K562 (cell line): ENCODE data around the gene FAM204A. TPM values are rescaled to one million over a fixed set of nuclear protein-coding genes. Genes with fewer than 3 reads are reported as not detected.

Source experiments
- ARID4B ChIP-seq: sonication (generic); formaldehyde crosslinking; IDR thresholded peaks from 2 replicates; pipeline ENCODE4 v1.8.0; 2022; ENCODE audit warnings: mild to moderate bottlenecking, missing genetic modification reagents
- CC2D1A ChIP-seq: fragments of 450-650 bp; IDR thresholded peaks from 2 replicates; pipeline ENCODE4 v1.6.1; 2017; ENCODE audit warnings: mild to moderate bottlenecking
- EWSR1 ChIP-seq: fragments of 450-650 bp; IDR thresholded peaks from 2 replicates; pipeline ENCODE4 v1.6.1; 2018; ENCODE audit warnings: borderline replicate concordance, mild to moderate bottlenecking, low read depth, moderate library complexity; ENCODE audit not compliant: partially characterized antibody
- HCFC1 ChIP-seq: IDR thresholded peaks from 2 replicates; pipeline ENCODE4 v1.6.1; 2012; ENCODE audit warnings: low read depth, low read length, improper control_type of control experiment
- HNRNPUL1 ChIP-seq: fragments of 200-400 bp; formaldehyde crosslinking; IDR thresholded peaks from 2 replicates; pipeline ENCODE4 v1.6.1; 2017; ENCODE audit warnings: low read length
- SRSF9 ChIP-seq: fragments of 200-400 bp; formaldehyde crosslinking; IDR thresholded peaks from 2 replicates; pipeline ENCODE4 v1.6.1; 2017; ENCODE audit warnings: low read depth, low read length, borderline replicate concordance
- U2AF2 ChIP-seq: fragments of 200-400 bp; formaldehyde crosslinking; optimal IDR thresholded peaks from 2 replicates; pipeline ENCODE3; 2017; ENCODE audit warnings: low read depth, mild to moderate bottlenecking, low read length
- ZC3H8 ChIP-seq: fragments of 450-650 bp; IDR thresholded peaks from 2 replicates; pipeline ENCODE4 v1.6.1; 2017
- ZNF277 ChIP-seq: fragments of 250-450 bp; sonication (Bioruptor Pico); IDR thresholded peaks from 2 replicates; pipeline ENCODE4 v1.8.0; 2022; ENCODE audit warnings: inconsistent platforms, mild to moderate bottlenecking, moderate library complexity, borderline replicate concordance
- polyA plus RNA-seq, 8 experiments: library from polyadenylated mRNA; depleted of rRNA in 4 of 8; stranded (reverse) in 5 of 8; unstranded in 3 of 8; fragments of >200 nt; fragmentation: Nextera tagmentation in 2 of 8; fragmentation: Illumina TruSeq in 1 of 8; extraction: Ambion mirVana in 2 of 8; extraction: Trizol in 1 of 8; gene quantifications; 2 replicates each; pipeline versions ENCODE4 v1.2.1 to v1.2.3, GENCODE V29; 2011 to 2014; ENCODE audit warnings: inconsistent platforms in 1 of 8, missing spikeins in 1 of 8
- total RNA-seq, 7 experiments: library from RNA; depleted of rRNA in 6 of 7; stranded (reverse); fragments of >200 nt in 6 of 7; fragmentation: Illumina TruSeq in 2 of 7; extraction: Trizol in 2 of 7; gene quantifications; 2 replicates each; pipeline versions ENCODE4 v1.2.1 to v1.2.3, GENCODE V29; 2011 to 2021; ENCODE audit warnings: low replicate concordance in 1 of 7
- TF ChIP-seq, protein P1 (sequence below): fragments of 200-600 bp; sonication (generic); IDR thresholded peaks from one replicate; pipeline ENCODE4 v1.6.1; 2012; ENCODE audit warnings: mild to moderate bottlenecking, low read depth, low read length, inconsistent platforms

The FAM204A gene
- total and polyA plus RNA-seq, 9 of the 15 experiments (the other 6 are each of a cell fraction or from before 2014, with no cell fraction given) = 29.0 to 64.5 (median 44.9) TPM

DNA sequence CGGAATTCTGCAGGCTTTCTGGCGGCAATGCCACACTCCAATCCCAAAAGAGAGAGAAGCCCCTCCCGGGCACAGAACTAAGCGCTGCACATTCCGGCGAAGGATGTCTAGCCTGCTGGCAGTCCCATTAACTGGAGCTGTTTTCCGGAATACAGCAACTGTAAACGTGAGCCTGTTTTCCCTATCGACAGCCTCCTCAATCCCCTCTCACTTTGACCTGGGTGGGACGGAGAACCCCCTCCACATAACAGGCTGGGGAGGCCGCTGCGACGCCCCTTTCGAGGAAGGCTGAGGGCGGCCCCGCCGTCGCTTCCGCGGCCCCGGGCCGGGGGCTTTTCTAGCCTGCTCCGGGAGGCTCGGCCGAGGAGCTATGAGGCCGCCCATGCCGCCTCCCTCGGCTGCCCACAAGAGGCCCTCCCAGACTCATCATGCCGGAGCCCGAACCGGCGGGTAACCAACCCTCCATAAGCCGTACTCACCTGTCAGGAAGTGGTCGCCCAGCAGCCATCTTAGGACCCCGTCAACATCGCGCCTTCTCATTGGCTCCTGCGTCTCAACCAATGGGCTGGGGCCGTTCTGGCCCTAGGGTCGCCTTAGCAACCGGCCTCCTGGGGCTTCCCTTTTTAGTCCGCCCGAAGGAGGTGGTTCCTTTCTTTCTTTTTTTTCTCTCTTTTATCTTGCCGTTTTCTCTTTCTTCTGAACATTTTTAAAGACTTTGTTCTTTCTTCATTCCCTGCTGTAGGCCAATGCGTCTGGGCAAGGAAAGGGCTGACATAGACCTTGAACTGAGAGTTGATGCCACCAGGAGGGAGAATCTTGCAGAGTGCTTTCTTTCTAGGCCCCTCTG lies at the start of gene FAM204A (continued):
- TF ChIP-seq ARID4B (CRISPR knock-in tag) (0 out of 2 replicates have a peak, but pooled peaks have one; percentile 38), SRSF9 (no peak), HCFC1 (peak; percentile 74), U2AF2 (no peak), ZC3H8 (no peak), EWSR1 (no peak), ZNF277 (CRISPR knock-in tag) (no peak), CC2D1A (no peak), HNRNPUL1 (no peak)
- TF ChIP-seq, protein P1, sequence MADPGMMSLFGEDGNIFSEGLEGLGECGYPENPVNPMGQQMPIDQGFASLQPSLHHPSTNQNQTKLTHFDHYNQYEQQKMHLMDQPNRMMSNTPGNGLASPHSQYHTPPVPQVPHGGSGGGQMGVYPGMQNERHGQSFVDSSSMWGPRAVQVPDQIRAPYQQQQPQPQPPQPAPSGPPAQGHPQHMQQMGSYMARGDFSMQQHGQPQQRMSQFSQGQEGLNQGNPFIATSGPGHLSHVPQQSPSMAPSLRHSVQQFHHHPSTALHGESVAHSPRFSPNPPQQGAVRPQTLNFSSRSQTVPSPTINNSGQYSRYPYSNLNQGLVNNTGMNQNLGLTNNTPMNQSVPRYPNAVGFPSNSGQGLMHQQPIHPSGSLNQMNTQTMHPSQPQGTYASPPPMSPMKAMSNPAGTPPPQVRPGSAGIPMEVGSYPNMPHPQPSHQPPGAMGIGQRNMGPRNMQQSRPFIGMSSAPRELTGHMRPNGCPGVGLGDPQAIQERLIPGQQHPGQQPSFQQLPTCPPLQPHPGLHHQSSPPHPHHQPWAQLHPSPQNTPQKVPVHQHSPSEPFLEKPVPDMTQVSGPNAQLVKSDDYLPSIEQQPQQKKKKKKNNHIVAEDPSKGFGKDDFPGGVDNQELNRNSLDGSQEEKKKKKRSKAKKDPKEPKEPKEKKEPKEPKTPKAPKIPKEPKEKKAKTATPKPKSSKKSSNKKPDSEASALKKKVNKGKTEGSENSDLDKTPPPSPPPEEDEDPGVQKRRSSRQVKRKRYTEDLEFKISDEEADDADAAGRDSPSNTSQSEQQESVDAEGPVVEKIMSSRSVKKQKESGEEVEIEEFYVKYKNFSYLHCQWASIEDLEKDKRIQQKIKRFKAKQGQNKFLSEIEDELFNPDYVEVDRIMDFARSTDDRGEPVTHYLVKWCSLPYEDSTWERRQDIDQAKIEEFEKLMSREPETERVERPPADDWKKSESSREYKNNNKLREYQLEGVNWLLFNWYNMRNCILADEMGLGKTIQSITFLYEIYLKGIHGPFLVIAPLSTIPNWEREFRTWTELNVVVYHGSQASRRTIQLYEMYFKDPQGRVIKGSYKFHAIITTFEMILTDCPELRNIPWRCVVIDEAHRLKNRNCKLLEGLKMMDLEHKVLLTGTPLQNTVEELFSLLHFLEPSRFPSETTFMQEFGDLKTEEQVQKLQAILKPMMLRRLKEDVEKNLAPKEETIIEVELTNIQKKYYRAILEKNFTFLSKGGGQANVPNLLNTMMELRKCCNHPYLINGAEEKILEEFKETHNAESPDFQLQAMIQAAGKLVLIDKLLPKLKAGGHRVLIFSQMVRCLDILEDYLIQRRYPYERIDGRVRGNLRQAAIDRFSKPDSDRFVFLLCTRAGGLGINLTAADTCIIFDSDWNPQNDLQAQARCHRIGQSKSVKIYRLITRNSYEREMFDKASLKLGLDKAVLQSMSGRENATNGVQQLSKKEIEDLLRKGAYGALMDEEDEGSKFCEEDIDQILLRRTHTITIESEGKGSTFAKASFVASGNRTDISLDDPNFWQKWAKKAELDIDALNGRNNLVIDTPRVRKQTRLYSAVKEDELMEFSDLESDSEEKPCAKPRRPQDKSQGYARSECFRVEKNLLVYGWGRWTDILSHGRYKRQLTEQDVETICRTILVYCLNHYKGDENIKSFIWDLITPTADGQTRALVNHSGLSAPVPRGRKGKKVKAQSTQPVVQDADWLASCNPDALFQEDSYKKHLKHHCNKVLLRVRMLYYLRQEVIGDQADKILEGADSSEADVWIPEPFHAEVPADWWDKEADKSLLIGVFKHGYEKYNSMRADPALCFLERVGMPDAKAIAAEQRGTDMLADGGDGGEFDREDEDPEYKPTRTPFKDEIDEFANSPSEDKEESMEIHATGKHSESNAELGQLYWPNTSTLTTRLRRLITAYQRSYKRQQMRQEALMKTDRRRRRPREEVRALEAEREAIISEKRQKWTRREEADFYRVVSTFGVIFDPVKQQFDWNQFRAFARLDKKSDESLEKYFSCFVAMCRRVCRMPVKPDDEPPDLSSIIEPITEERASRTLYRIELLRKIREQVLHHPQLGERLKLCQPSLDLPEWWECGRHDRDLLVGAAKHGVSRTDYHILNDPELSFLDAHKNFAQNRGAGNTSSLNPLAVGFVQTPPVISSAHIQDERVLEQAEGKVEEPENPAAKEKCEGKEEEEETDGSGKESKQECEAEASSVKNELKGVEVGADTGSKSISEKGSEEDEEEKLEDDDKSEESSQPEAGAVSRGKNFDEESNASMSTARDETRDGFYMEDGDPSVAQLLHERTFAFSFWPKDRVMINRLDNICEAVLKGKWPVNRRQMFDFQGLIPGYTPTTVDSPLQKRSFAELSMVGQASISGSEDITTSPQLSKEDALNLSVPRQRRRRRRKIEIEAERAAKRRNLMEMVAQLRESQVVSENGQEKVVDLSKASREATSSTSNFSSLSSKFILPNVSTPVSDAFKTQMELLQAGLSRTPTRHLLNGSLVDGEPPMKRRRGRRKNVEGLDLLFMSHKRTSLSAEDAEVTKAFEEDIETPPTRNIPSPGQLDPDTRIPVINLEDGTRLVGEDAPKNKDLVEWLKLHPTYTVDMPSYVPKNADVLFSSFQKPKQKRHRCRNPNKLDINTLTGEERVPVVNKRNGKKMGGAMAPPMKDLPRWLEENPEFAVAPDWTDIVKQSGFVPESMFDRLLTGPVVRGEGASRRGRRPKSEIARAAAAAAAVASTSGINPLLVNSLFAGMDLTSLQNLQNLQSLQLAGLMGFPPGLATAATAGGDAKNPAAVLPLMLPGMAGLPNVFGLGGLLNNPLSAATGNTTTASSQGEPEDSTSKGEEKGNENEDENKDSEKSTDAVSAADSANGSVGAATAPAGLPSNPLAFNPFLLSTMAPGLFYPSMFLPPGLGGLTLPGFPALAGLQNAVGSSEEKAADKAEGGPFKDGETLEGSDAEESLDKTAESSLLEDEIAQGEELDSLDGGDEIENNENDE = no peak
